Skin epidermis (tissue), 12 donors: ENCODE results near the gene SUCLG1.

Experiments used
- H3K27ac ChIP-seq, 21 experiments: fragments of 200-600 bp; sonication (generic) in 11 of 21; one replicate each; pipeline ENCODE4 v1.5.0; 2020; ENCODE audit warnings: mild to moderate bottlenecking in 3 of 21, inconsistent platforms in 2 of 21, moderate library complexity in 2 of 21
- H3K4me3 ChIP-seq, 7 experiments: fragments of 200-600 bp; sonication (generic) in 2 of 7; one replicate each; pipeline ENCODE4 v1.5.0; 2020; ENCODE audit warnings: inconsistent platforms in 2 of 7, mild to moderate bottlenecking in 2 of 7, moderate library complexity in 1 of 7

SUCLG1 gene

DNA sequence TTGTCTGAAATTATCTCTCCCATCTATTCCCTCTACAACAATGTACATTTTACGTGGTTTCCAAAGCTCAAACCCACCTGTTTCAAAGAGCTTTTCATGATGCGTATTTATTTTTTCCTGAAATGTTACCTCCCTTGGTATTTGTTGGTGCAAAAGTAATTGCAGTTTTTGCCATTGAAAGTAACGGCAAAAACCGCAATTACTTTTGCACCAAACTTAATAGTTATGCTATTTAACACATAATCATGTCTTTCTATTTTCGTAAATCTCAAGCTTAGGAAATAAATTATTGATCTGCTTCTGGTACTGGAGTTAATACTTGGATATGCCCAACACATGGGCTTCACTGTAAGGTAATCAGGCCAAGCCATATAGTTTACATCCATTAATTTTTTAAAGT, 85.2 kb downstream of the SUCLG1 start:
- Histone ChIP-seq H3K27ac (no peak overlapping the region), H3K4me3 (no peak overlapping the region)
